HCT116 (cell line): ENCODE data around the gene PHF21B. TPM values are rescaled to one million over a fixed set of nuclear protein-coding genes. Genes with fewer than 3 reads are reported as not detected.

Experiments
- ATAC-seq: fragments of 200-7000 bp; cut with Tn5 transposase; 2 replicates; pipeline ENCODE4 v1.9.1; 2020; ENCODE audit warnings: mild to moderate bottlenecking, moderate library complexity
- BruUV-seq: library from RNA; stranded (reverse); fragments of 400-500 nt; replicated peaks from 2 replicates; lab custom pipeline; 2021; lab: Mats Ljungman, UMichigan
- CTCF ChIA-PET: fragments of 300-600 bp; sonication (Branson Sonifier 250); formaldehyde crosslinking; loops from one replicate; lab custom pipeline; 2021; ENCODE audit warnings: antibody characterized with exemption; lab: Charles Lee
- POLR2A ChIA-PET: fragments of 300-600, 350-600 bp; sonication (Branson Sonifier 250); formaldehyde crosslinking; loops from one replicate; lab custom pipeline; 2021; ENCODE audit warnings: antibody characterized with exemption; lab: Charles Lee
- RAD21 ChIA-PET, 2 experiments: fragments of 300-600 bp; sonication (Branson Sonifier 250); formaldehyde crosslinking; loops; one replicate each; lab custom pipeline; 2023; ENCODE audit warnings: low total read pairs in 2 of 2; ENCODE audit not compliant: uncharacterized antibody in 2 of 2, unreplicated experiment in 2 of 2, low non-redundant PET in 1 of 2; lab: Charles Lee
- DNase-seq: peaks from one replicate; pipeline ENCODE4 v3.0.0-alpha.2; 2010; ENCODE audit warnings: low read depth, low spot score
- H2AFZ ChIP-seq: fragments of 200-600 bp; shearing (Covaris generic), sonication (generic); 2 replicates; pipeline ENCODE4 v1.6.1; 2017; ENCODE audit warnings: low read depth, mixed run types, mixed read lengths, antibody characterized with exemption, low read length; ENCODE audit not compliant: poor library complexity, severe bottlenecking
- H3K27ac ChIP-seq: 2 replicates; pipeline ENCODE4 v1.5.1; 2012; ENCODE audit warnings: low read depth, low read length
- H3K27me3 ChIP-seq: fragments of 200-600 bp; sonication (generic); 2 replicates; pipeline ENCODE4 v1.6.1; 2016; ENCODE audit warnings: mixed run types, low read length, mixed read lengths; ENCODE audit not compliant: insufficient read depth
- H3K36me3 ChIP-seq, 2 experiments: fragments of 200-500 bp in 1 of 2; fragments of 200-600 bp in 1 of 2; sonication (Bioruptor generic) in 1 of 2; sonication (generic) in 1 of 2; 2 replicates each; pipeline versions ENCODE4 v1.5.1 to v1.6.1; 2014 to 2016; ENCODE audit warnings: low read length in 2 of 2, inconsistent platforms in 1 of 2, mixed read lengths in 1 of 2, mixed run types in 1 of 2; ENCODE audit not compliant: insufficient read depth in 2 of 2, control insufficient read depth in 1 of 2
- H3K4me1 ChIP-seq, 2 experiments: fragments of 200-600 bp in 1 of 2; sonication (generic) in 1 of 2; 2 replicates each; pipeline versions ENCODE4 v1.5.1 to v1.6.1; 2012 to 2017; ENCODE audit warnings: low read length in 2 of 2, inconsistent platforms in 1 of 2, mild to moderate bottlenecking in 1 of 2, mixed read lengths in 1 of 2, mixed run types in 1 of 2, moderate library complexity in 1 of 2; ENCODE audit not compliant: insufficient read depth in 2 of 2, control insufficient read depth in 1 of 2
- H3K4me2 ChIP-seq: fragments of 200-600 bp; sonication (generic); 2 replicates; pipeline ENCODE4 v1.6.1; 2017; ENCODE audit warnings: mixed run types, low read length, mixed read lengths
- H3K4me3 ChIP-seq, 2 experiments: fragments of 200-600 bp in 1 of 2; sonication (generic) in 1 of 2; replicated peaks in 1 of 2; 2 replicates each; pipeline ENCODE4 v1.5.1; 2011 to 2016; ENCODE audit warnings: low read length in 2 of 2, control low read depth in 1 of 2, low read depth in 1 of 2, mild to moderate bottlenecking in 1 of 2, mixed read lengths in 1 of 2, mixed run types in 1 of 2
- H3K79me2 ChIP-seq: fragments of 200-600 bp; sonication (generic); 2 replicates; pipeline ENCODE4 v1.6.1; 2017; ENCODE audit warnings: mild to moderate bottlenecking, mixed run types, low read length, moderate library complexity, mixed read lengths; ENCODE audit not compliant: insufficient read depth
- H3K9ac ChIP-seq: fragments of 200-600 bp; sonication (generic); 2 replicates; pipeline ENCODE4 v1.6.1; 2016; ENCODE audit warnings: low read length, mixed read lengths
- H3K9me2 ChIP-seq: fragments of 200-600 bp; sonication (generic), shearing (Covaris generic); 2 replicates; pipeline ENCODE4 v1.6.1; 2017; ENCODE audit warnings: mixed run types, mild to moderate bottlenecking, moderate library complexity; ENCODE audit not compliant: insufficient read depth
- H3K9me3 ChIP-seq, 2 experiments: fragments of 200-500 bp in 1 of 2; fragments of 200-600 bp in 1 of 2; sonication (Bioruptor generic) in 1 of 2; sonication (generic) in 1 of 2; 2 replicates each; pipeline ENCODE4 v1.6.1; 2014 to 2017; ENCODE audit warnings: low read length in 2 of 2, mixed read lengths in 2 of 2, inconsistent platforms in 1 of 2, low read depth in 1 of 2, mild to moderate bottlenecking in 1 of 2, mixed run types in 1 of 2, moderate library complexity in 1 of 2; ENCODE audit not compliant: control insufficient read depth in 1 of 2, insufficient read depth in 1 of 2
- H4K20me1 ChIP-seq: fragments of 200-600 bp; sonication (generic), shearing (Covaris generic); 2 replicates; pipeline ENCODE4 v1.6.1; 2017; ENCODE audit warnings: mixed run types, mild to moderate bottlenecking, moderate library complexity; ENCODE audit not compliant: insufficient read depth
- CEBPB ChIP-seq: IDR thresholded peaks from 2 replicates; pipeline ENCODE4 v1.6.1; 2012; ENCODE audit warnings: low read depth
- EGR1 ChIP-seq: IDR thresholded peaks from 2 replicates; pipeline ENCODE4 v1.6.1; 2012; ENCODE audit warnings: low read depth
- ELF1 ChIP-seq: IDR thresholded peaks from 2 replicates; pipeline ENCODE4 v1.6.1; 2012; ENCODE audit warnings: low read depth, borderline replicate concordance
- EZH2 ChIP-seq: fragments of 200-600 bp; sonication (generic); IDR thresholded peaks from 2 replicates; pipeline ENCODE4 v1.6.1; 2017; ENCODE audit warnings: antibody characterized with exemption, mixed run types
- EZH2phosphoT487 ChIP-seq: fragments of 200-600 bp; IDR thresholded peaks from 2 replicates; pipeline ENCODE4 v1.6.1; 2018; ENCODE audit warnings: antibody characterized with exemption, borderline replicate concordance
- JUND ChIP-seq: IDR thresholded peaks from 2 replicates; pipeline ENCODE4 v1.6.1; 2012
- POLR2A ChIP-seq: IDR thresholded peaks from 2 replicates; pipeline ENCODE4 v1.7.0; 2011; ENCODE audit warnings: borderline replicate concordance; ENCODE audit not compliant: insufficient read depth, insufficient read length; ENCODE audit errors: extremely low read depth
- POLR2AphosphoS5 ChIP-seq: IDR thresholded peaks from 2 replicates; pipeline ENCODE4 v1.6.1; 2011; ENCODE audit warnings: mild to moderate bottlenecking, low read depth, low read length, moderate library complexity
- RAD21 ChIP-seq: IDR thresholded peaks from 2 replicates; pipeline ENCODE4 v1.6.1; 2012; ENCODE audit warnings: low read depth, mild to moderate bottlenecking
- SP1 ChIP-seq: IDR thresholded peaks from 2 replicates; pipeline ENCODE4 v1.6.1; 2012; ENCODE audit warnings: low read depth
- SRF ChIP-seq: IDR thresholded peaks from 2 replicates; pipeline ENCODE4 v1.6.1; 2012; ENCODE audit warnings: low read depth
- TCF7L2 ChIP-seq: IDR thresholded peaks from 2 replicates; pipeline ENCODE4 v1.7.0; 2011; ENCODE audit warnings: borderline replicate concordance, inconsistent platforms; ENCODE audit not compliant: insufficient read depth, insufficient read length; ENCODE audit errors: extremely low read depth
- YY1 ChIP-seq: IDR thresholded peaks from 2 replicates; pipeline ENCODE4 v1.6.1; 2011; ENCODE audit warnings: low read length, low read depth, moderate library complexity, mild to moderate bottlenecking; ENCODE audit not compliant: insufficient replicate concordance; ENCODE audit errors: extremely low read depth
- ZFX ChIP-seq: fragments of 450-650 bp; IDR thresholded peaks from 2 replicates; pipeline ENCODE4 v1.6.1; 2017
- ZNF274 ChIP-seq: fragments of 200-500 bp; sonication (Bioruptor generic); IDR thresholded peaks from 2 replicates; pipeline ENCODE4 v1.6.1; 2014; ENCODE audit warnings: mild to moderate bottlenecking, low read depth, low read length, inconsistent platforms
- intact Hi-C: fragments of 100-400 bp; cut with micrococcal nuclease; formaldehyde crosslinking; loops from 2 replicates; pipeline ENCODE4 v1.10.0; 2022
- total RNA-seq: library from RNA; stranded (reverse); gene quantifications from one replicate; pipeline ENCODE4 v1.2.1, GENCODE V29; 2021; ENCODE audit not compliant: unreplicated experiment
- TF ChIP-seq, protein P1 (sequence below): IDR thresholded peaks from 2 replicates; pipeline ENCODE4 v1.6.1; 2011; ENCODE audit warnings: mild to moderate bottlenecking, low read length, moderate library complexity; ENCODE audit not compliant: insufficient replicate concordance; ENCODE audit errors: extremely low read depth
- TF ChIP-seq, protein P2 (sequence below): IDR thresholded peaks from 2 replicates; pipeline ENCODE4 v1.6.1; 2012
- TF ChIP-seq, protein P3 (sequence below), 3 experiments: fragments of 200-600 bp in 1 of 3; sonication (generic) in 1 of 3; IDR thresholded peaks in 2 of 3; conservative IDR thresholded peaks in 1 of 3; 2 replicates each; pipeline ENCODE4 v1.5.1; 2012 to 2017; ENCODE audit warnings: low read depth in 2 of 3, low read length in 2 of 3, antibody characterized with exemption in 1 of 3, borderline replicate concordance in 1 of 3, control low read depth in 1 of 3, mild to moderate bottlenecking in 1 of 3, mixed read lengths in 1 of 3, mixed run types in 1 of 3, moderate library complexity in 1 of 3; ENCODE audit not compliant: insufficient read depth in 1 of 3

PHF21B gene
- total RNA-seq, 1 experiment from 2014 or later, result not detected

DNA sequence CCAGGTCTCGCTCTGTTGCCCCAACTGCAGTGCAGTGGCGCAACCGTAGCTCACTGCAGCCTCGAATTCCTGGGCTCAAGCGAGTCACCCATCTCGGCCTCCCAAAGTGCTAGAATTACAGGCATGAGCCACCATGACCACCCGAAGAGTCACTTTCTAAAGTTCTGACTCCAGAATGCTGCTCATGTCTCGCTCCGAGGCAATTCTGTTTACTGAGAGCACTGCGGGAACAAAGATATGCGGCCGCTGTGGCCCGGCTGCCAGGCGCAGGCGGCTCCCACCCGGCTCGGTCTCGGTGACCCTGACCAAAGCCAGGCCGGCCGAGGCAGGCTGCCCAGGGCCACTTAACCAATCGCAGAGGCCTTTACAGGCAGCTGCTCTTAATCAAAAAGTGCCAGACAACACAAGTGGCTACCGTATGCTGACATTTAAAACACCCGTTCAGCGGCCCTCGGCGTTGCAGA, 78.7 kb downstream of the PHF21B start:
- intact Hi-C loops, result no loop called here
- BruUV-seq, result no TSS peak
- H4K20me1 ChIP-seq, result no peaks in the 10 kb centered on the region
- H3K79me2 ChIP-seq, result no peaks in the 10 kb centered on the region
- H2AFZ ChIP-seq, result no peak overlapping the region
- no peaks in the 10 kb centered on the region for H3K36me3 ChIP-seq
- ChIA-PET POLR2A (no interaction called here), RAD21 (no interaction called here), CTCF (no interaction called here)
- no peak for DNase-seq
- no peak overlapping the region for H3K9ac ChIP-seq
- TF ChIP-seq, protein P1, sequence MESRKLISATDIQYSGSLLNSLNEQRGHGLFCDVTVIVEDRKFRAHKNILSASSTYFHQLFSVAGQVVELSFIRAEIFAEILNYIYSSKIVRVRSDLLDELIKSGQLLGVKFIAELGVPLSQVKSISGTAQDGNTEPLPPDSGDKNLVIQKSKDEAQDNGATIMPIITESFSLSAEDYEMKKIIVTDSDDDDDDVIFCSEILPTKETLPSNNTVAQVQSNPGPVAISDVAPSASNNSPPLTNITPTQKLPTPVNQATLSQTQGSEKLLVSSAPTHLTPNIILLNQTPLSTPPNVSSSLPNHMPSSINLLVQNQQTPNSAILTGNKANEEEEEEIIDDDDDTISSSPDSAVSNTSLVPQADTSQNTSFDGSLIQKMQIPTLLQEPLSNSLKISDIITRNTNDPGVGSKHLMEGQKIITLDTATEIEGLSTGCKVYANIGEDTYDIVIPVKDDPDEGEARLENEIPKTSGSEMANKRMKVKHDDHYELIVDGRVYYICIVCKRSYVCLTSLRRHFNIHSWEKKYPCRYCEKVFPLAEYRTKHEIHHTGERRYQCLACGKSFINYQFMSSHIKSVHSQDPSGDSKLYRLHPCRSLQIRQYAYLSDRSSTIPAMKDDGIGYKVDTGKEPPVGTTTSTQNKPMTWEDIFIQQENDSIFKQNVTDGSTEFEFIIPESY, result no peak
- TF ChIP-seq TCF7L2 (no peak), ZNF274 (no peak), SP1 (no peak), ZFX (no peak), CEBPB (no peak), JUND (no peak), EZH2phosphoT487 (no peak), POLR2AphosphoS5 (no peak), RAD21 (no peak), SRF (no peak), POLR2A (no peak), ELF1 (no peak), YY1 (no peak), EGR1 (no peak), EZH2 (no peak)
- TF ChIP-seq, protein P2, sequence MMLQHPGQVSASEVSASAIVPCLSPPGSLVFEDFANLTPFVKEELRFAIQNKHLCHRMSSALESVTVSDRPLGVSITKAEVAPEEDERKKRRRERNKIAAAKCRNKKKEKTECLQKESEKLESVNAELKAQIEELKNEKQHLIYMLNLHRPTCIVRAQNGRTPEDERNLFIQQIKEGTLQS, result no peak
- TF ChIP-seq, protein P3, sequence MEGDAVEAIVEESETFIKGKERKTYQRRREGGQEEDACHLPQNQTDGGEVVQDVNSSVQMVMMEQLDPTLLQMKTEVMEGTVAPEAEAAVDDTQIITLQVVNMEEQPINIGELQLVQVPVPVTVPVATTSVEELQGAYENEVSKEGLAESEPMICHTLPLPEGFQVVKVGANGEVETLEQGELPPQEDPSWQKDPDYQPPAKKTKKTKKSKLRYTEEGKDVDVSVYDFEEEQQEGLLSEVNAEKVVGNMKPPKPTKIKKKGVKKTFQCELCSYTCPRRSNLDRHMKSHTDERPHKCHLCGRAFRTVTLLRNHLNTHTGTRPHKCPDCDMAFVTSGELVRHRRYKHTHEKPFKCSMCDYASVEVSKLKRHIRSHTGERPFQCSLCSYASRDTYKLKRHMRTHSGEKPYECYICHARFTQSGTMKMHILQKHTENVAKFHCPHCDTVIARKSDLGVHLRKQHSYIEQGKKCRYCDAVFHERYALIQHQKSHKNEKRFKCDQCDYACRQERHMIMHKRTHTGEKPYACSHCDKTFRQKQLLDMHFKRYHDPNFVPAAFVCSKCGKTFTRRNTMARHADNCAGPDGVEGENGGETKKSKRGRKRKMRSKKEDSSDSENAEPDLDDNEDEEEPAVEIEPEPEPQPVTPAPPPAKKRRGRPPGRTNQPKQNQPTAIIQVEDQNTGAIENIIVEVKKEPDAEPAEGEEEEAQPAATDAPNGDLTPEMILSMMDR (IDR thresholded peaks at IDR 0.05 in 2 of 3, conservative IDR thresholded peaks at IDR 0.05 in 1 of 3; ENCODE audit: borderline replicate concordance in 1 of 3, insufficient read depth in 1 of 3, low read depth in 2 of 3, low read length in 2 of 3), result no peak
- H3K4me2 ChIP-seq, result no peak overlapping the region
- H3K27me3 ChIP-seq, result no peaks in the 10 kb centered on the region
- H3K9me3 ChIP-seq, result no peaks in the 10 kb centered on the region
- H3K4me1 ChIP-seq, result no peaks in the 10 kb centered on the region
- H3K27ac ChIP-seq, result no peak overlapping the region
- no peaks in the 10 kb centered on the region for H3K9me2 ChIP-seq
- no peak overlapping the region for H3K4me3 ChIP-seq
- ATAC-seq, result no peak
